NCI-H446 (cell line): Measurements from ENCODE around the gene NKTR.
A peak's percentile ranks its signal among the peaks of the same experiment; 100 is the strongest.

Experiments used
- DNase-seq, 2 experiments: peaks; one replicate each; lab custom pipeline; 2025; lab: John Stamatoyannopoulos, UW

Gene NKTR

GRCh38 chr3:42651248-42652091 lies 51.0 kb downstream of the NKTR start:
- no peak for DNase-seq

DNA sequence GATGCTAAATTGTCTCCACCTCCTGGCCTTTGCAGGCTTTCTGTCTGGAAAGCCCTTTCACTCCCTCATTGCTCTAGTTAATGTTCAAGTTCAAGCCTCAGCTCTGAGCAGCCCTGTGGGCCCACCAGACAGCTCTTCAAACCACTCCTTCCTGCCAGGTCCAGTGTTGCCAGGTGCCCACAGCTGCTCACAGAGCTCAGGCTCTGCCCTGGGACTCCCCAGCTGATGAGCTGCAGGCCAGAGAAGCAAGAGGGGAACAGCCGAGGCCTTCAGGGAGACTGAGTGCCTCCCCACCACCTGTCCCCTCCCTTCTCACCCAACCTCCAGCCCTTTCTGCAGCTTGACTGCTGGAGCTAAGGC lies 51.7 kb downstream of the NKTR start:
- DNase-seq: no peak

- DNase-seq: peak in 1 of 2 experiments; percentile 34
Measured at GRCh38 chr3:42652611-42653302, 52.3 kb downstream of the NKTR start.

DNA sequence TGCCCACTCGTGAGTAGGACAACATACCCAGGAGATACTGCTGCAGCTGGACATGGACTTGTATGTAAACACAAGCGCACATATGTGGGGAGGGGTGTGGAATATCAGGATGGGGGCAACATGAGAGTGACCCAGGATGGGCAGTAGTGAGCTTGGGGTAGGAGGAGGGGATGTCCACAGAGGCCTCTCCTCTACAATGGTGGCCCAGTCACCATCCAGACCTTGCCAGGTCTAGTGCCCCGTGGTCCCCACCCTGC lies 52.7 kb downstream of the NKTR start:
- no peak for DNase-seq

- DNase-seq: peak in 1 of 2 experiments; percentile 36
Measured at GRCh38 chr3:42653560-42654330, 53.3 kb downstream of the NKTR start, which contains the start of gene ZBTB47. Gene ZBTB47, plus strand, starts transcription at chr3:42653697. Its CDS starts 4,659 bp downstream, at chr3:42658356.

DNA sequence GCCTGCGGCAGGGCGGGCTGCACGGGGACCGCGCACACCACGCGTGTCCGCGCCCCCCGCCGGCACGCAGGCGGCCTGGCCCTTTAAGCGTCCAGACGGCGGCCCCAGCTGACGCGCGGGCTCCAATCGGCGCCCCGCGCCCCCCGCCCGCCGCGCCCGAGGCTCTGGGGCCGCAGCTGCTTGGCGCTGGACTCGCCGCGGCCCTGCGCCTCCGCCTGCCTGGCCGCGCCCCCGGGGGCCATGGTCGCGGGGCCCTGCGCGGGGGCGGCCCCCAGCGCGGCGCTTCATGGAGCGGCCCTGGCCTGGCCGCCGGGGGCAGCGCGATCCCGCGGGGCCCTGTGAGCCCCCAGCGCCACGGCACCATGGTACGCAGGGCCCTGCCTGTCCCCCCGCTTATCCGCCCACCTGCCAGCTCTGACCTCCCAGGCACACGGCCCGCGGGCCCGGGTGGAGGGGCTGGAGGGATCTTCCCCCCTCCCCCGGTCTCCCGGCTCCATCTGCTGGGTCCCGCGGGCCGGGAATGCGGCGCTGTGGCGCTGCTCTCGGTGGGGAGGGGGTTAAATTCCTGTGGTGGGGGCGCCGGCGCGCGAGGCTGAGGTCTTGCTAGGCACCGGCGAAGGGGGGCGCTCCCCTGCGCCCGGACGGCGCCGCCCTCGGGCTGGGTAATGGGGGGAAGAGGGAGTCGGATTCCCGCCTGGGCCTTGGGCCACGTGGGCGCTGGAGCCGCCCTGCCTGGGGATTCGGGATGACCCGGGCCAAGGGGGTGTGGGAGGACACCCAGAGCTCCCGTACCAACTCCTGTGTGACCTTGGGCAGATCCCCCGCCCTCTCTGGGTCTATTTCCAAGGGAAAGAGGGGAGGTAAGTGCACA lies 54.1 kb downstream of the NKTR start:
- DNase-seq: peak in 1 of 2 experiments; percentile 38

DNA sequence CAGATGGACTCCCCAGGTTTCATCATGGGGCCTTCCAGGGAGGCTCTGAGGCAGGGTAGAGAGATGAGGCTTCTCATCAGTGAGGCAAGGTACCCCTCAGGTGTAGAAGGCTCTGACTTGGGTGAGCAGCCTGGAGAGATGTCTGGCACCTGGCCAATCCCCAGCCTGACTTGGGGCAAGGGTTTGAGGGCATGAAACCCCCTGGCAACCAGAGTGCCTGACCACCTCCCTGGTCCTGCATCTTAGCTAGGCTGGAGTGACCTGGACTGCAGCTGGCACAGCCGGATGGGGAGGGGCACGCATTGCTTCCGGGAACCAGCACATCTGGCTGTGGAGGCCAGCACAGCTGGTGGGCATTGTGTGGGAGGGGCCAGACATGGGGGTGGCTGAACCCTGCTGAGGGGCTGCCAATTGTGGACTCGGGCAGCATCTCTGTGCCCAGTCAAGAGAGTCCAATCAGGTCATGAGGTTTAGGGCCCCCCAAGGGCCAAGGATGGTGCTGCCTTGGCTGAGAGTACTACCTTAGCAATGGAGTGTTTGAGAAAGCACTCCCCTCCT lies 54.9 kb downstream of the NKTR start:
- no peak for DNase-seq

DNA sequence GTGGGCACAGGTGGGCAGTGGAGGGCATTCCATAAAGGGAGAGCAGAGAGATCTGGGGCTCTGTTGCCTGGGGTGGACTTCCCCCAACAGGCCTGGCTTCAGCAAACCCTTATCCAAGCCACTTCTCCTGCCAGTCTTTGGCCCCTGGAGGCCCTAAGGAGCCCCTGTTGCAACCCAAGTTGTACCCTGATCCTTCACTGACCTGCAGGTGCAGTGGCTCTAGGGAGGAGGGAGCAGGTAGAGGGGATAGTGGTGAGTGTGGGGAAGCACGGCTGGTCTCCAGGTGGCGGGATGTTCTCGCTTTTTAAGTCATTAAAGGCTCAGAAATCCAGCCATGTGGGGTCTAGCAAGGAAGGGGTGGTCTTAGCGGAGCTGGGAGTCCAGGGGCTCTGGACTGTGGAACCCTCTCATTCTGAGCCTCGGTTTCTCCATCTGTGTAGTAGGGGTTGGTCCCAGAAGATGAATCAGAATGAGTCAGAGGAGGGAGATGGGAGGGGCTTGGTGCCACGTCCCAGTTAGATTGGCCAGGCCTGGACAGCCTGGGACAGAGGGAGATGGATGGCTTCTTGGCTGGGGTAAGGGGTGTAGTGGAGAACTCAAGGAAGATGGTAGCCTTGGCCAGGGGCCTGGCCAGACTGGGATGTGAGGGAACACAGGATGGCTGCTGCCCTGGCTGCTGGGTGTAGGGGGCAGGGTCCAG lies 55.6 kb downstream of the NKTR start:
- DNase-seq: peak in 1 of 2 experiments; percentile 8

GRCh38 chr3:42656680-42657610 lies 56.5 kb downstream of the NKTR start:
- no peak for DNase-seq

- DNase-seq: no peak
Measured at GRCh38 chr3:42657675-42658074, 57.2 kb downstream of the NKTR start.

- DNase-seq: no peak
Measured at GRCh38 chr3:42658091-42658770, 57.7 kb downstream of the NKTR start.

- DNase-seq: no peak
Measured at GRCh38 chr3:42658771-42659390, 58.4 kb downstream of the NKTR start.

DNA sequence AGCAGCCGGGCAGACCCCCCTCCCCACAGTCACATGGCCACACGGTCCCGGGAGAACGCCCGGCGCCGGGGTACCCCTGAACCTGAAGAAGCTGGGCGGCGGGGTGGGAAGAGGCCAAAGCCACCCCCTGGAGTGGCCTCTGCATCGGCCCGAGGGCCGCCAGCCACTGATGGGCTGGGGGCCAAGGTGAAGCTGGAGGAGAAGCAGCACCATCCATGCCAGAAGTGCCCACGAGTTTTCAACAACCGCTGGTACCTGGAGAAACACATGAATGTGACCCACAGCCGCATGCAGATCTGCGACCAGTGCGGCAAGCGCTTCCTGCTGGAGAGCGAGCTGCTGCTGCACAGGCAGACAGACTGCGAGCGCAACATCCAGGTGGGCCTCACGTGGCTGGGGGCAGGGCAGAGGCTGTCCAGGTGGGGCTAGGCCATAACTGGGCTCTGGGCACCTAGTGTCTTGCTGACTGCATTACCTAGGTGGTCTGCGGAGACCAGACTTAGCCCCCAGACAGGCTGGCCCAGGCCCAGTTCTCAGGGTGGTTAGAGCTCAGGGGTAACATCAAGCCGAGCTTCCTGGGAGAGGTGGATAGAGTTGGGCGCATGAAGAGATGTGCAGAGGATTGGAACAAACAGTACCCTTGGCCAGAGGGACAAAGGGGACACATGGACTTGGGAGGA lies 59.1 kb downstream of the NKTR start:
- DNase-seq: no peak

GRCh38 chr3:42660131-42660715 lies 59.7 kb downstream of the NKTR start:
- no peak for DNase-seq

GRCh38 chr3:42660898-42661297 lies 60.4 kb downstream of the NKTR start:
- no peak for DNase-seq

DNA sequence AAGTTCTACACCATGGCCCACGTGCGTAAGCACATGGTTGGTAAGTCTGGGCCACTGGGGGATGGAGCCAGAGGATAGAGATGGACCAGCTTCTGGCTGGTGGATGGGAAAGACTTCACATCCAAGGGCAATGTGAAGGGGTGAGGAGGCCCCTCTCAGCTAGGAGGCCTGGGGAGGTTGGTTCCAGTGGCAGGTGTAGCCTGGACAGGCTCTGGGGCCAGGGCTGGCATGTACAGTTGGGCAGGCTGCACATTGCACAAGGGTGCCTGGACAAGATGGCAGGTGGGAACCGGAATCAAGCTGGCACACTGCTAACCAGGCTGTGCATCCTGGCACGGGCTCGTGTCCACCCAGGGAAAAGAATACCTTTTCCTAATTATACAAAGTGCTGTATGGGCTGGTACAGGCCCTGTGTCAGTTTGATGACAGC lies 61.1 kb downstream of the NKTR start:
- DNase-seq: no peak

DNA sequence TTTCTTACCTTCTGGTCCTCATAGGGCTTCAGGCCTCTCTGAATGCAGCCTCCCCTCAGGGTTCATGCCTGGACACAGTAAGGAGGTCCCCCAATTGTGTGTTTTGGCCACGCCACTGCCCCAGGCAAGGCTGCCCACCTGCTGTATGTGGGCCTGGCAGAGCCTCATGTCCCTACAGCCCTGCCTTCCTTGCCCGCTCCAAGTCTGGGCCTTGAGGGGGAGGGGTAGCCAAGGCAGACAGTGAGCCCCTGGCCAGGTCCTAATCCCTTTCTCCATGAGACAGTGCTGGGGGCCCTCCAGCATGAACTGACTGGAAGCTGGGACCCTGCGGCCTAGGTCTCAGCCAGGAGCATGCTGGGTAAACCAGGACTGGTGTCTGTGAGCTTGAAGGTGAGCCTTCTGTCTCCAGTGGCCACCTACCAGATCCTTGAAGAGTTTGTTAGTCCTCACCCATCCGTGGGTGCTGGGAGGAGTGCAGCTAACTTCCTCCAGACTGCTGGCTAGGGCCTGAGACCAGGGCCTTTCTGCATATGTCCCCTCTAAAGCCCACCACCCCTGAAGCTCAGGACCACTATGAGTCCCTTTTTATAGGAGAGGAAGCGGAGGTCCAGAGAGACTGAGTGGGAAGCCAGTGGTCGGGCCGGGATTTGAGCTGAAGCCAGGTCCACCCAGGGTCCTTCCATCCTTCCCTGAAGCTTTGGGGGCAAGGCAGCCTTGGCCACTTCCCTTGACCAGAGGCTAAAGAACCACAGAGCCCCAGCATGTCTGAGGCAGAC lies 61.7 kb downstream of the NKTR start:
- DNase-seq: no peak
